LNCaP clone FGC (cell line): ENCODE data around the gene DLEC1.

Source experiments
- DNase-seq: peaks from one replicate; pipeline ENCODE4 v3.0.0-alpha.2; 2011; ENCODE audit warnings: low read depth
- H3K4me3 ChIP-seq: 2 replicates; pipeline ENCODE4 v1.5.1; 2011; ENCODE audit warnings: mild to moderate bottlenecking, low read depth, low read length, control low read depth
- CTCF ChIP-seq: IDR thresholded peaks from 2 replicates; pipeline ENCODE4 v1.5.1; 2012; ENCODE audit warnings: mild to moderate bottlenecking; ENCODE audit not compliant: control insufficient read depth, insufficient read depth; ENCODE audit errors: extremely low read depth

DLEC1 gene

DNA sequence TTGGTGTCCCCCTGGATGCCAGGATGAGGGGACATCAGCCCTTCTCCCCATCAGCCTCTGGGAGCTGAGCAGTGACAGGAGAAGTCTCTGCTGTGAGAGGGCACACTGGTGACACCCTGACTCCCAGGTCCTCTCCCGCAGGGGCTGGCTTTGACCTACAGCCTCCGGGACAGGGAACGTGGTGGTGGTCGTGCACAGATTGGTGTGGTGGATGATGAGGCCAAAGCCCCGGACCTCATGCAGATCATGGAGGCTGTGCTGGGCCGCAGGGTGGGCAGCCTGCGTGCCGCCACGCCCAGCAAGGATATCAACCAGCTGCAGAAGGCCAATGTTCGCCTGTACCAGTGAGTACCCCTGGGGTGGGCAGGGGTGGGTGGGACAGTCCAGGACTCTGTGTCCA, 41.7 kb upstream of the DLEC1 start:
- no peak for TF ChIP-seq CTCF
- H3K4me3 ChIP-seq: no peak overlapping the region
- DNase-seq: no peak

DNA sequence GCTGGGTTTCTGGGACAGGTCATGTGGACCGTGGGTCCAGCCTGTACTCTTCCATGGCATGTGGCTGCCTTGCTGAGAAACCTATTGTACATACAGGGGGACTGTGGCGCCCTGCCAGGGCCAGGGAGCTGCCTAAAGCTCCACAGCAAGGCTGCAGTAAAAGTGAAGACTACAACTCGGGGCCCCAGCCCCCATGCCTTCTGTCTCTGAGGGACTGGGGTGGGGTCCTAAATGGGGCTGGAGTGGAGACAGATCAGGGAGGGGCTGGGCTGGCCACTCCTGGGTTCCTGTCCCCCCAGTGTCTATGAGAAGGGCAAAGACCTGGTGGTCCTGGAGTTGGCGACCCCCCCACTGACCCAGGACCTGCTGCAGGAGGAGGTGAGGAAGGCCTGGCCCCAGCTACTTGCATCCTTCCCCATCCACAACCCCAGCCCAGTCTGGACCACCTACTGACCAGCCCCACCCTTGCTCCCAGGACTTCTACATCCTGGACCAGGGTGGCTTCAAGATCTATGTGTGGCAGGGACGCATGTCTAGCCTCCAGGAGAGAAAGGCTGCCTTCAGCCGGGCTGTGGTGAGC, 41.1 kb upstream of the DLEC1 start:
- no peak overlapping the region for H3K4me3 ChIP-seq
- no peak for TF ChIP-seq CTCF
- DNase-seq: no peak

GRCh38 chr3:37999836-38000235, 39.2 kb upstream of the DLEC1 start:
- no peak for TF ChIP-seq CTCF
- DNase-seq: no peak
- H3K4me3 ChIP-seq: no peak overlapping the region

DNA sequence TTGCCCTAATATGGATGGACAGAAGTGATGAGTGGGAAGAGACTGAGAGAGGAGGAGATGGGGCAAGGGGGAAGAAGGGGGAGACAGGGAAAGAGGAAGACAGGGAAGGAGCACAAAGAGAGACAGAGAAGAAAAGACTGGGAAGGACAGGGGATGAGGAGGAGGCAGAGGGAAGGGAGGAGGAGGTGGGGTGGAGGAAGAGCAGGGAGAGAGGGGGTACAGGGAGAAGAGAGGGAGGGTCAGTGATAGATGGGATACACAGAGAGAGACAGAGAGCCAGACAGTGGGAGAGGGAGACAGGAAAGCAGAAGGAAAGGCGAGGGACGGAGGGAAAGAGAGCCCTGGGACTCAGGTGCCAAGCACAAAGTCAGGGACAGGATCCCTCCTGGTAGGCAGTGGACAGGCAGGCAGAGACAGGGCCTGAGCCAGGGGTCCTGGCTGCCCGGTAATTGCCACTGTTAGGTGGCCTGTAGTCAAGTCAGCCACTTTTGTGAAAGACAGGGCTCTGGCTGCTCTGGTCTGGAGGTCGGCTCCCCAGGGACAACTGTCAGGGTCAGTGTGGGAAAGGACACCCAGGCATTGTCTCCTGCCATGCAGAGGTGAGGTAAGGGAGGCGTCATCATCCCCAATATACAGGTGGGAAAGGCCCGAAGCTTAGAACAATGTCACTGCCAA, 38.6 kb upstream of the DLEC1 start:
- no peak overlapping the region for H3K4me3 ChIP-seq
- no peak for TF ChIP-seq CTCF
- DNase-seq: no peak

GRCh38 chr3:38000965-38001455, 38.0 kb upstream of the DLEC1 start:
- no peak for DNase-seq
- H3K4me3 ChIP-seq: no peak overlapping the region
- no peak for TF ChIP-seq CTCF

GRCh38 chr3:38001456-38002081, 37.4 kb upstream of the DLEC1 start:
- peak; percentile 52 for TF ChIP-seq CTCF
- no peak for DNase-seq
- no peak overlapping the region for H3K4me3 ChIP-seq

GRCh38 chr3:38002291-38002876, 36.6 kb upstream of the DLEC1 start:
- no peak for TF ChIP-seq CTCF
- DNase-seq: no peak
- H3K4me3 ChIP-seq: no peak overlapping the region
